Inflammatory macrophage treated with lipopolysaccharide for 4 hours (primary cell): ENCODE data around the gene HES4.
"Not testable (repeated sequence)": the region's sequence is repeated elsewhere in the genome, so short reads cannot be mapped to it uniquely, and the experiment has no call there.

ENCODE experiments used
- DNase-seq: peaks from one replicate; pipeline ENCODE4 v3.0.0-alpha.2; 2020

Gene HES4

DNA sequence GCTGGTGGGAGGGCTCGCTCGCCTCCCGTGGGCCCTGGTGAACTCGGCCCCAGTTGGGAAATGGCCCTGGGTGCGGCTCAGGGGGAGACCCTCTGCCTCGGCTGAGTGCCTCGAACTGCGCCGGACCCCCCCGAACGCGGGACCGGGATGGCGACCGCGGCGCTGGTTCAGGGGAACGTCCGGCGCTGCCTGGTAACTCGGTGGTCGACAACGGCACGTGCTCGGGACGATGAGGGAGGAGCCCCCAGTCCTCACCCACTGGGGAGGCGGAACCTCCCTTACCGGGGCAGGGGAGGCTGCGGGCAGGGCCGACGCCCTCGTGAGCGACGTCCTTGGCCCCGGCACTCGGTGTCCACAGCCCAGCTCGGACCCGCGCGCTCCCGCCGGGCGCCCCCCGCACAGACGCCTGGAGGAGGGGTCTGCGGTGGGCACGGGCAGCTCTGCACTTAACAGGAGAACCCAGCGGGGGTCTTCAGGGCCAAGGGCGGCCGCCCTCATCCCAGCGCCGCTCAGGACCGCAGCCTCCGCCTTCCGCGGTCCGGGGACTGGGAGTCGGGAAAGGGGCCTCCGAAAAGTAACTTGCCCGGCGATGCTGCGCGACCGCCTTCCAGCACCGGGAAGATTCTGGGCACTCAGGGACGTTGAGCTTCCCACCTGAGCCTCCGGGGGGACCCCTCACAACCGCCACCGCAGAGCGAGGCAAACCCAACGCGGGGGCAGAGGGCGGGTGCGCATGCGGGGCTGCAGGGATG is 1.7 kb downstream of the HES4 start:
- no peak for DNase-seq

- no peak for DNase-seq
Measured at GRCh38 chr1:997713-997992, 2.2 kb downstream of the HES4 start.

- DNase-seq, result no peak
Measured at GRCh38 chr1:996851-997712, 2.8 kb downstream of the HES4 start.

- no peak for DNase-seq
Measured at GRCh38 chr1:995665-996633, 3.9 kb downstream of the HES4 start.

DNA sequence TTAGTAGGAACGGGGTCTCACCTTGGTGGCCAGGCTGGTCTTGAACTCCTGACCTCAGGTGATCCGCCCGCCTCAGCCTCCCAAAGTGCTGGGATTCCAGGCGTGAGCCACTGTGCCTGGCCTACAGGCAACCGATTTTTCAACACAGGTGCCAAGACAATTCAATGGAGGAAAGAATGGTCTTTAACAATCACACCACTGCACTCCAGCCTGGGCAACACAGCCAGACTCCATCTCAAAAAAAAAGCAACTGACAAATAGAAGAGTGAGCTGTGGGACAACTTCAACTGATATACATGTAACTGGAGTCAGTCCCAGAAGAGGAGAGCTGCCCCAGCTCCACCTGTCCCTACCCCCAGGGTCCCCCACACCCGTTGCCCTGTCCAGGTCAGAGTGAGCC is 5.4 kb downstream of the HES4 start:
- not testable (repeated sequence) for DNase-seq

DNA sequence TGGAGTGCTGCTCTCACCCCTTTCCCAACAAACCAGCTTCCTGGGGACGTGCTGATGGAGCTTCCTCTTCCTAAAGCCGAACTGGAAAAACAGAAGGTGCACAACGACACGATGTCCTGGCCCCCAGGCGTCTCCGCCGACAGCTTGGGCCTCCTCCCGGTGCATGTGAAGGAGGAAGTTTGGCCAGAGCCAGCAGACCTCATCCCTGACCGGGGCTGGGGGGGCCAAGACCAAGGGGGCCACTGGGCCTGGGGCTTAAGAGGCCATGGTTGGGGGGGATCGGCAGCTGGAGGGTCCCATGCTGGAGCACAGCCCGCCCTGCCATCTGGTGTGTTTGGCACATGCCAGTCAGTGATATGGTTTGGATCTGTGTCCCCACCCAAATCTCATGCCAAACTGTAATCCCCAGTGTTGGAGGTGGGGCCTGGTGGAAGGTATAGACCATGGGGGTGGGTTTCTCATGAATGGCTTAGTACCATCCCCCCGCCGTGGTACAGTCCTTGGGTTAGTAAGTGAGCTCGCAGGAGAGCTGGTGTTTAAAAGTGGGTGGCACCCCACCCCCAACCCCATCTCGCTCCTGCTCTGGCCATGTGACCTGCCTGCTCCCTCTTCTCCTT is 6.4 kb downstream of the HES4 start:
- DNase-seq, result no peak

GRCh38 chr1:992362-992761 is 7.5 kb downstream of the HES4 start:
- no peak for DNase-seq

- DNase-seq, result no peak
Measured at GRCh38 chr1:991895-992294, 8.0 kb downstream of the HES4 start.

- DNase-seq, result not testable (repeated sequence)
Measured at GRCh38 chr1:991275-991674, 8.6 kb downstream of the HES4 start.

GRCh38 chr1:988061-988460 is 11.8 kb downstream of the HES4 start:
- DNase-seq, result not testable (repeated sequence)

DNA sequence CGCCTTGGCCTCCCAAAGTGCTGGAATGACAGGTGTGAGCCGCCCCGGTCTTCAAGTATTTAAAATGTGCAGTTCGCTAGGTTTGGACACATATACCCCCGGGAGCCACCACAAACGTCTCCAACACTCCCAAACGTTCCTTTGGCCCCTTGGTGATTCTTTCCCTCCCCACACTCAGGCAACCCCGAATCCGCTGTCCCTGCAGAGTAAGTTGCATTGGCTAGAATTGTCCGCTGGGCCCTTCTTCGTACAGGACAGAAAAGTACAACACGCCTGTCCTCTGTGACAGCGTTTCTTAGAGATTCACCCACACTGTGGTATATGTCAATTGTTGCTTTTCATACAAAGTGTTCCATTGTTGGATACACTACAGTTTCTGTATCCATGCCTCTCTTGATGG is 14.8 kb downstream of the HES4 start:
- no peak for DNase-seq

DNA sequence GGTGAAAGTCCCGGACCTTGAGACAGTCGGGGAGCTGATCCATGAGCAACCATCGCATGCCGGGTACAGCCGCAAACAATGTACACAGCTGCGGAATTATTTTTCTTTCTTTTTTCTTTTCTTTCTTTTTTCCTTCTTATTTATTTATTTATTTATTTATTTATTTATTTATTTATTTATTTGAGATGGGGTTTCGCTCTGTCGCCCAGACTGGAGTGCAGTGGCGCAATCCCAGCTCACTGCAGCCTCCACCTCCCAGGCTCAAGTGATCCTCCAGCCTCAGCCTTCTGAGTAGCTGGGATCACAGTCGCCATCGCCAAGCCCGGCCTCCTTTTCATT is 15.5 kb downstream of the HES4 start:
- DNase-seq, result no peak

DNA sequence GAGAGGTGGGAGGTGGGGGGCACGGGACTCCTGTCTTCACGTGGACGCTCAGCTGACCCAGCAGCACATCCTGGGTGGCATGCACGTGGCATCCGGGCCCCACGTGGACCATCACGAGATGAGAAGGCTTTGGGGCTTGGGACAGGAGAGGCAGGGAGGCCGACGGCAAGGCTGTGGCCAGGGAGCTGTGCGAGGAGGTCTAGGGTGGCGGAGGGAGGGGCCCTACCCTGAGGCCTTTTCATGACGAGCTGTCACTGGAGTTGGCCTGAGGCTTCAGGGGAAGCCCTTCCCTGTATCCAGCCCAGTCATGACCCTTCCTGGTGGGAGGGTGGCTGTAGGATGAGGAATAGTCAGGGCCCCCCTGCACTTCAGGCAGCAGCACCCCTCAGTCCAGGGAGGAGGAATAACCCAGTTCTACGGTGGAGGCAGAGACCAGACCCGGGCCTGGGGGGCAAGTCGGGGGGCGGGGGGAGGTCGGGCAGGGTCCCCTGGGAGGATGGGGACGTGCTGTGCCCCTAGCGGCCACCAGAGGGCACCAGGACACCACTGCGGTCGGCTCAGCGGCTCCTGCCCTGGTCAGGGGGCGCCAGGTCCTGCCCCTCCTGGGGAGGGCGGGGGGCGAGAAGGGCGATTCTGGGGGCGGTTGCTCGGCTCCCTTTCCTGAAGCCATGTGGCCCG is 16.0 kb downstream of the HES4 start:
- DNase-seq, result no peak

DNA sequence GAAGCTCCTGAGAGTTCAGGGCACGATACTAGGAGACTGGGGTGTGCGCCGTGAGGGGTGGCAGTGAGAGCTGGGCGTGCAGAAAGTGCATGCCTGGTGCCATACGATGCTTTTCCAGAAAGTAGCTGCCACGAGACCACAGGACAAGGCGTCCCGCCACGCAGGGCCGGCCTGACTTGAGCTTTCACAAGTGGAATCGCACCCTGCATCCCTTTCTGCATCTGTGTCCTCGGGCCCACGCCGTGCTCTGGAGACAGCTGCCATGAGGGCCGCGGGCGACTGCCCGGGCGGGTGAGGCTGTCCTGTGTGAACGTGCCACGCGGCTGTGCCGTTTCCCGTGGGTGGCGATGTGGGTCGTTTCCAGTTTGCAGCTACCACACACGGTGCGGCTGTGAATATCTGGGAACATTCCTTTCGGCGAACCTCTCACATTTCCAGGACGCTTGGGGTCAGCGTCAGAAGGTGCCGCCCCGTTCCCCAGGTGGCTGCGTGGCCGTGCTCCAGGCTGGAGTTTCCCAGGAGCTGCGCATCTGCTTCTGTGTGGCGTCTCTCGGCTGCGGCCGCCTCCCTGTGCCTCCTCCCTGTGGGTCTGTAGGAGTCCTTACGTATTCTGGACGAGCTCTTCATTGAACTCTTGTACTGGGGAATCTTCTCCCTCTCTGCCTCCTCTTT is 17.0 kb downstream of the HES4 start:
- no peak for DNase-seq

DNA sequence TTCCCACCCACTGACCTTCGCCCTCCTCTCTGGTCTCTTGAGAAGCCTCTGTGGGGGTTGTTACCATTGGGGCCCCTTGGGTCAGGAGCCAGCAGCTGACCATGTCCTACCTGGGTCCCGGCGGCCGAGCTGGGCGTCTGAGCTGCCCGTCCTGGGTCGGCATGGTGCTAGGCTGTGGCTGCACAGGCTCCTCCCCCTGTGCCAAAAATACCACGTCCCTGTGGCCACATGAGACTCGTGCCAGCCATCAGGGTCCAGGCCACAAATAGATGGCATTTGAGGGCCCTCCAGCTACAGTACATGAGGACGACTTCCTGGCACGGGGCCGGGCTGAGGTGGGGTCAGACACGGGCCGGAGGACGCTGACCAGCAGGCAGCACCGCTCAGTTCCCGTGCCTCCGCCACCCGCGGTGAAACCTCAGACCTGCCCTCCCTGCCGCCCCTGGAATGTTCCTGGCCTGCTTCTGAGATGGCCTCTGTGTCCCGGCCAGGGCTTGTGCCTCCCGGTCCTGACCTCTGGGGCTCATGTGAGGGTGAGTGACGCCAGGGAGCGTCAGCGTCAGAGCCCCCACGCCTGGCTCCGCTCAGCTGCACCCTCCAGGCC is 17.8 kb downstream of the HES4 start, which contains the start of gene PERM1:
PERM1 (minus strand) TSS at position 139 of the 604 bp plus-strand sequence. CDS start 1,064 bp downstream, outside the sequence.
- no peak for DNase-seq

GRCh38 chr1:981491-981954 is 18.4 kb downstream of the HES4 start:
- DNase-seq, result no peak

DNA sequence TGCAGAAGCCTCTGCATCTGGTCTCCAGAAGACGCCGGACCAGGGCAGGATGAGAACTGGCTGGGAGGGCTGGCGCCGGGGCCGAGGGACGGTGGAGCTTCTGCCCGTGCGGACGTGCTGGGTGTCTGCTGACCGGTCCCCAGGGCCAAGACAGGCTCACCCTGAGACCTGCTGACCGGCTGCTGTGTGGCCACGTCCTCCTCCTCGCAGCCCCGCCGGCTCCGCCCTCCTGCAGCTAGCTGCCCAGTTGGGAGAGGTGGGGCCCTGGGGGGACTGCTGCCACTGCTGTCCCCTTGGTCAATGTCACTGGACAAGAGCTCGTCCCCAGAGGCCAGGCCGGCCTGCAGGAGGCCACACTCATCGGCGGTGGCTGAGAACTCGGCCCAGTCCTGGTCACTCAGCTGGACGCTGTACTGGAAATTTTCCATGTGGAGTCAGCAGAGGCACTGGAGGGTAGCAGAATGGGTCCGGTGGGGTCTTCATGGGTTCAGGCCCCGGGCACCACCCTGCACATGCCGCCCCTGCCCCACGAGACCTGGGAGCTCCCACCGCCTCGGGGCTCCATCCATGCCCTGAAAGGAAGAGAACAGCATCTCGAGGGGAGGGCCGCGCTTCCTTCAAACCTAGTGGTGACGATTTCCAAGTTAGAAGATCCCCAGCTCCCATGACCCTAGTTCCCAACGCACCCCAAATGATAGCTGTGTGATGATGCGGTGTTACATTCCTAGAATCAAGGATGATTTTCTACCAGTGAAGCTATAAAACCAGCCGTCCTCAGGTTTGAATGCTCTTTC is 19.1 kb downstream of the HES4 start:
- no peak for DNase-seq

DNA sequence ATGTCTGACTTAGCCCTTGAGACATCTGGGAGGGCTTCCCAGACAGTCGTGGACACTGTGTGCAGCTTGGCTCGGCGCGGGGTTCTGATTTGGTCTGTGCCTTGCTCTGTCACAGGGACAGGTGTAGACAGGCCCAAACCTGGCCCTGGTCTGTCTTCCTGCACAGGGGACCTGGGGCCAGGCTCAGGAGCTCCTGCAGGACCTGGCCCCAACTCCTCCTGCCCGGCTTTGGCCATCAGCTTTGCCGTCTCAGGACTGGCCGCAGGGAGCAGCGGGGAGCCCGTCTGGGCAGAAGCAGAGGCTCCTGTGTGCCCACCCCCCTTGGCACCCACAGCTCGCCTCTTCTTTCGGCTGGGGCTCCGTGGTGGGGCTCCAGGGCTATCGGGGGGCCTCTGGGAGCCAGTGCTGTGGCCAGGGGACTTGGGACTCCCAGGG is 19.7 kb downstream of the HES4 start:
- no peak for DNase-seq

DNA sequence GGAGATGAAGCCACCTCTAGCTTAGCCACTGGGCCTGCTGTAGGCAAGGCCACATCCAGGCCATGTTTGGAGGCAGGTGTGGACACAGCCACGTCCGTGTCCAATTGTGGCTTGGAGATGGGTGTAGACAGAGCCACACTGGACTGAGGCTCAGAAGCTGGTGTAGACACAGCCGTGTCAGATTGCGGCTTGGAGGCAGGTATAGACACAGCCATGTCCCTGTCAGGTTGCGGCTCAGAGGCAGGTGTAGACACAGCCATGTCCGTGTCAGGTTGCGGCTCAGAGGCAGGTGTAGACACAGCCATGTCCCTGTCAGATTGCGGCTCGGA is 20.2 kb downstream of the HES4 start:
- DNase-seq, result no peak
